Suppressor macrophage treated with lipopolysaccharide for 1 hour (primary cell): ENCODE results near the gene ATOH8.

ENCODE experiments used
- DNase-seq, 3 donors: peaks; one replicate each; pipeline ENCODE4 v3.0.0-alpha.2; 2020 to 2022

ATOH8 gene

DNA sequence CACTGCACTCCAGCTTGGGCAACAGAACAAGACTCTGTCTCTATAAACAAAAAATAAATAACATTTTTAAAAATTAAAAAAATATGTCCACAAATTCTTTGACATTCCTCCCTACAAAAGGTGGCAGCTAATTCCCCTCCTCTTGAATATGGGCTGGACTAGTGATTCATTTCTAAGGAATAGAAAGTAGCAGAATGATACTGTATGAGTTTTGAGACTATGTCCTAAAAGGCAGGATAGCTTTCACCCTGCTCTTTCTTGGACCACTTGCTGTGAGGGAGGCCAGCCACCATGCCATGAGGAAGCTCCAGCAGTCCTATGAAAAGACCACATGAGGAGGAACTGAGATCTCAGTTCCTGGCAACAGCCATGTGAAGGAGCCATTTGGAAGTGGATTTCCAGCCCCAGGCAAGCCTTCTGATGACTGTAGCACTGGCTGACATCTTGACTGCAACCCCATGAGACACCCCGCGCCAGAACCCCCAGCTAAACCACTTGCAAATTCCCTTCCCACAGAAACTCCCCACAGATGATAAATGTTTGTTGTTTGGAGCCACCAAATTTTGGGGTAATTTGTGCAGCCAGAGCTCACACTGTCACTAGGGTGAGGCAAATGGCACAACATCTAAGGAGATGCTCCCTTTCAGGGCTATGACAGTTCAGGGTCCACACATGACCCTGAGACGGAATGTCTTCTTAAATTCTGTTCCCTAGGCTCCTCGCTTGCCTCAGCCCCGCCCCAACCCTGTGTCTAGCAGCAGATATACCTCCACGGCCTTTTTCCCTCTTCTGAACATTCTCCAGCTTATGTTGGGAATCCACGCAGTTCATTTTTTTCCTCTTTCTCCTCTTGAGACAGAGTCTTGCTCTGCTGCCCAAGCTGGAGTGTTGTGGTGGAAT, 17.1 kb upstream of the ATOH8 start:
- no peak for DNase-seq

- no peak for DNase-seq
Measured at GRCh38 chr2:85737481-85737880, 16.3 kb upstream of the ATOH8 start.

DNA sequence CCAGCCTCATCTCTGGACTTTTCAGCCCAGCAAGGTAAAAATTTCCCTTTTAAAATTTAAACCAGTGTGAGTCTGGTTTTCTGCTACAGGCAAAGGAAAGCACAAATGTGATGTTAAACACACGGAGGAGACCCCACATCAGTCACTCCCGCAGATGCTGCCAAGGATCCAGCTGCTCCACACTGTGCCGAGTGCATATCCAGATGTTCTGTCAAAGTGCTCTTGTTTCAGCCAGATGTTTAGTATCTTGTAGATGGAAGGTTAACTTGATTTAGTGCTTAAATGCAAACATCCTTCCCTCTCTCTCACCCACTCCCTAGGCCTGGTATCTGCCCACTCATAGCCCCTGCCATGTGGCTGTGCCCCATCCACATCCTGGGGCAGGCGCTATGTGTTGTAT, 15.8 kb upstream of the ATOH8 start:
- DNase-seq = no peak

- DNase-seq = no peak
Measured at GRCh38 chr2:85740193-85740592, 13.6 kb upstream of the ATOH8 start.

DNA sequence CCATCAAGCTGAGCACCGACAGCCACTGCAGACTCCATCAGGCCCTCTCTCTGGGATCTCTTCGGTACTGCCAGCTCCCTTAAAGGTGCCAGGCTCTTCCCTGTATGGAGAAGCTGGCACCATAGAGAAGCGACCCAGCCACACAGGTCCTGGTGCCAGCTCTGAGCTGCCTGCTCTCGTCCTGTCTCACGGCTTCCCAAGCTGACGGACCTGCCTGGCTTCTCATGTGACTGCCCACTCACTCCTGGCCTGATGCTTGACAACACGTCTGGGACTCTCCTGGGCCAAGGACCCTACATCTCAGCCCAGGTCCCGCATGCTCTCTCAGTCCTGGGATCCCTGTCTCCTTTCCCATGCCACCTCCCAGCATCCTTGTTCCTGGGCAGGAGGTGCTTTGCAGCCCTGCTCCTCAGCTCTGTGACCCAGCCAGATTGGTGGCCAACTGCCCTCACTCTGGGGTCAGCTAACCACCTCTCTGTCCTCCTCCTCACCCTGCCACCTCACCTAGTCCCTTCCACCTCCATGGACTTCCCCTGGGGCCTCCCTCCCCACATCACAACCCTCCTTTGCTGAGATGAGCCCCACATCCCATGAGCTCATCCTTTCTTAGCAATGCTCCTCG, 12.5 kb upstream of the ATOH8 start:
- DNase-seq = no peak

- DNase-seq = no peak
Measured at GRCh38 chr2:85741833-85742455, 11.8 kb upstream of the ATOH8 start.

DNA sequence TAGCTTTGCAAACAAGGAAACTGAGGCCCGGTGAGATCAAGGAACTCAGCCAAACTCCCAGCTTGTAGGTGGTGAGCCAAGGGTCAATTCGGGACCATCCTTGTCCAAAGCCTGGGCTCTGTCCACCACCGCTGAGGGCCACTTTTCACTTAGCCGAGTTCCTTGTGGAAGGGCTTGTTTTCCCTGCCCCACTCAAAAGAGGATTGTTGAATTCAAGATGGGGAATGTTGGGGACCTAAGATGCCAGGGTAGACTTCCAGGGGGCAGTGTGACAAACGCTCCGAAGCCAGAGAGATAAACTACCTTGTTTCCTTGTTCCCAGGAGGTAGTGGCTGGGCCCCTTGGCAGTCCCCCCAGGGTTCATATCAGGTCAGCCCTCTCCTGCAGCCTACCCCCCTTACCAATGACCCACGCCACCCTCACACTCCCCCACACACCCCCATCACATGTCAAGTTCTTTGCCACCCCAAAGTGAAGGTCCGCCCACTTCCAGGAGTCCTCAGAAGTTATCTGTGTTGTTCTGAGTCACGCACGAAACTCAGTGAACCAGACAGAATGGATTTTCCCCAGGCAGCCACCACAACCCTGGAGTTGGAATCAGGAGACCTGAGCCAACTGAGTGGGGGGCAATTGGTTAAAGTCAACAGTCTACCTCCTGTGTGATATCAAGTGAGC, 10.3 kb upstream of the ATOH8 start:
- DNase-seq = peak; percentile 52 to 60 (median 59)

GRCh38 chr2:85744055-85744454, 9.7 kb upstream of the ATOH8 start:
- DNase-seq = no peak

DNA sequence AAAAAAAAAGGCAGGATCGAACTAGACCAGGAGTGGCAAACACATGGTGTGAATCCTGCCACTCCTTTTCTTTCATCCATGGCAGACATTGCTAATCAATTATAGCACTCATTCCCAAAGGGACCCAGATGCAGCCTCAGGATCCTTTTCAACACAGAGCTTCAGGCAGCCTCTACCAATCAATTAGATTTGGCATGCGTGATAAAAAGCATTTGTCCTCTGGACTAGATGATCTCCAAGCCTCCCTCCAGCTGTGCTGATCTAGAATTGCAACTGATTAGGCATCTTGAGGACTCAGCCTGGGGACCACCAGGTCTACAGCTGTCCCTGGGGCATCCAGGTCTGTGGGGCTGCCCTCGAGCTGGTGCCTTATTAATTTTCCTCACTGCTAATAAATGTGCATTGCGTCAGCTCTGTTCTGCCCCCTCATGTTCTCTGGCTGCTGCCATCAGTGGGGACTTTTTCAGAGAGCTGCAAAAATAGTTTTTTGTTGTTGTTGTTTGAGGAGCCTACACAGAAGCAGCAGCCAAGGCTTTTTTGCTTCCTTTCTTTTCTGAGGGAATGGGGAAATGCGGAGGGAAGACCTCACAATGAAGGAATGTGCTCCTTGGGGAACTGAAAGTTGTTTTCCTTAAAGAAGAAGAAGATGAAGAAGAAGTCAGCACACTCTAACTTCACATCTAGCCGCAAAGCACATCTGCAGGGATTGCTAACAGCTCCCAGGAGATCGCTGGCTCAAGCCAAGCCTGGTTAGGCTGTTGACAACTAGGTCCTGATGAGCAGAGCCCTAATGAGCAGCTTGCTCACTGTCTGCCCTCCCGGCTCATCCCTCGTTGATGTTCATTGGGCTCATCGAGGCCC, 8.8 kb upstream of the ATOH8 start:
- peak; percentile 38 to 47 (median 41) for DNase-seq

GRCh38 chr2:85745619-85746018, 8.2 kb upstream of the ATOH8 start:
- no peak for DNase-seq

GRCh38 chr2:85746321-85747004, 7.3 kb upstream of the ATOH8 start:
- DNase-seq = no peak

GRCh38 chr2:85747441-85747840, 6.3 kb upstream of the ATOH8 start:
- no peak for DNase-seq

DNA sequence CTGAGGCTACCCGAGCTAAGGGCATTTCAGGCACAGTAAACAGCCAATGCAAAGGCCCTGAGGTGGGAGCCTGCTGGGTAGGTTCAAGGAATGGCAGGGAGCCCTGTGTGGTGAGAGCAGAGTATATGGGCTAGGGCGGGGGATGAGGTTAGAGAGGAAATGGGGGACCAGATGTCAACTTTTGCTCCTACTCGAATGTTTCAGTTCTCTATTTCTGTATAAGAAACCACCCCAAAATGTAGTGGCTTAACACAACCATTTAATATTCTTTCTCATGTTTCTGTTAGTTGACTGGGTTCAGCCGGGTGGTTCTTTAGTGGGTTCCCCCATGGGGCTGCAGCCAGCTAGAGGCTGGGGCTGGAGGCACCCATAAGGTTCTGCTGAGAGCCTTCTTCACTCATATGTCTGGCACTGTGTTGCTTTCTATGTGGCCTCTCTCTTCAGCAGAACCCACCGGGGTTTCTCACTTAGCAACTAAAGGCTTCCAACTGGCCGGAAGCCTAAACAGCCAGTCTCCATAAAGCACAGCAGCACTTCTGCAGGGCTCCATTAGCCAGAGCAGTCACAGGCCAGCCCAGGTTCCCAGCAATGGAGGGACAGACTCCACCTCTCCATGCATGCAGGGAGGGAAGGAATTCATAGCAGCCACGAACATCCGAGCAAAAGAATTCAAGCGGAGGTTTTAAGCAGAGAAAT, 5.6 kb upstream of the ATOH8 start:
- no peak for DNase-seq

- no peak for DNase-seq
Measured at GRCh38 chr2:85748985-85749875, 4.6 kb upstream of the ATOH8 start.

GRCh38 chr2:85750587-85751575, 2.9 kb upstream of the ATOH8 start:
- peak; percentile 85 to 90 (median 89) for DNase-seq

DNA sequence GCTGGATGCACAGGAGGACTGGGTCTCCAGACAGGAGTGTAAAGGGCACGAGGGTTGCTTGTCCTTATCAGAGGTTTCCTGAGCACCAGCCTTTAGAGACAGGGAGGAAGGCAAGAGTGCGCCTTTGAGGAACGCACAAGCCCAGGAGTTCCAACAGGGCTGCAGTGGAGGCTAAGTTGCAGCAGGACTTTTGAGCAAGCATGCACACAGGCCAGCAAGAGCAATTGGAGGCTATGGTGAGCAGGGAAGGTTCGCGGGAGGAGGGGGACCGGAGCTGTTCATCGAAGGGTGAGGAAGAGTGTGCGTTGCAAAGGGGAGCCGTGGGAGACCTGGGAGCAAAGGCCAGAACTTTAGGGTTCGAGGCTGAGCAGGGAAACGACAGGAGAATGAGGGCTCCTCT, 2.2 kb upstream of the ATOH8 start:
- DNase-seq = no peak

GRCh38 chr2:85753035-85753524, 711 bp upstream of the ATOH8 start:
- no peak for DNase-seq

DNA sequence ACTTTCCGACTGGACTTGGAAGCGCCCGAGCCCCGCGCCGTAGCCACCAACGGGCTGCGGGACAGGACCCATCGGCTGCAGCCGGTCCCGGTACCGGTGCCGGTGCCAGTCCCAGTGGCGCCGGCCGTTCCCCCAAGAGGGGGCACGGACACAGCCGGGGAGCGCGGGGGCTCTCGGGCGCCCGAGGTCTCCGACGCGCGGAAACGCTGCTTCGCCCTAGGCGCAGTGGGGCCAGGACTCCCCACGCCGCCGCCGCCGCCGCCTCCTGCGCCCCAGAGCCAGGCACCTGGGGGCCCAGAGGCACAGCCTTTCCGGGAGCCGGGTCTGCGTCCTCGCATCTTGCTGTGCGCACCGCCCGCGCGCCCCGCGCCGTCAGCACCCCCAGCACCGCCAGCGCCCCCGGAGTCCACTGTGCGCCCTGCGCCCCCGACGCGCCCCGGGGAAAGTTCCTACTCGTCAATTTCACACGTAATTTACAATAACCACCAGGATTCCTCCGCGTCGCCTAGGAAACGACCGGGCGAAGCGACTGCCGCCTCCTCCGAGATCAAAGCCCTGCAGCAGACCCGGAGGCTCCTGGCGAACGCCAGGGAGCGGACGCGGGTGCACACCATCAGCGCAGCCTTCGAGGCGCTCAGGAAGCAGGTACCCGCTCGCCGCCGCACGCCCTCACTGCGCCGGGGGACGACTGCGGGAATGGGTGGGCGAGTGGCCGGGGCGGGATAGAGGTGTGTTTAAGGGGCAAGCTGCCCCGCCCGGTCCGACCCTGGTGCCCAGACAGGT, 713 bp downstream of the ATOH8 start:
- peak; percentile 49 to 65 (median 54) for DNase-seq
